H1 (cell line): ENCODE measurements around the gene FNDC5.

Experiments
- ASH2L ChIP-seq: fragments of 200-600, 300-600 bp; sonication (generic); IDR thresholded peaks from one replicate; pipeline ENCODE4 v1.7.1; 2017; ENCODE audit warnings: low read length
- CBX8 ChIP-seq: fragments of 300-800, 300-1000 bp; sonication (generic); IDR thresholded peaks from 2 replicates; pipeline ENCODE4 v1.7.1; 2016; ENCODE audit warnings: low read depth, low read length, borderline replicate concordance
- CEBPB ChIP-seq: IDR thresholded peaks from 2 replicates; pipeline ENCODE4 v1.6.1; 2012; ENCODE audit warnings: low read depth, low read length
- CTCF ChIP-seq, 3 experiments: IDR thresholded peaks; 1 replicate in 2 of 3; 2 replicates in 1 of 3; pipeline versions ENCODE4 v1.5.1 to v1.6.1; 2011; ENCODE audit warnings: low read length in 3 of 3, mild to moderate bottlenecking in 3 of 3, inconsistent platforms in 2 of 3, low read depth in 1 of 3, moderate library complexity in 1 of 3; ENCODE audit not compliant: insufficient read depth in 1 of 3; ENCODE audit errors: control extremely low read depth in 1 of 3
- EZH2 ChIP-seq: fragments of 200-600 bp; sonication (generic); IDR thresholded peaks from 2 replicates; pipeline ENCODE4 v1.7.1; 2012; ENCODE audit warnings: low read depth, mild to moderate bottlenecking, moderate library complexity, low read length, inconsistent platforms; ENCODE audit not compliant: severe bottlenecking
- KDM5A ChIP-seq: fragments of 200-600 bp; IDR thresholded peaks from 2 replicates; pipeline ENCODE4 v1.7.1; 2012; ENCODE audit warnings: mild to moderate bottlenecking, low read length, inconsistent platforms, mixed read lengths
- POLR2A ChIP-seq, 2 experiments: IDR thresholded peaks; 1 replicate in 1 of 2; 2 replicates in 1 of 2; pipeline ENCODE4 v1.6.1; 2011; ENCODE audit warnings: low read depth in 2 of 2, low read length in 2 of 2, mild to moderate bottlenecking in 2 of 2; ENCODE audit errors: control extremely low read depth in 1 of 2
- TAF1 ChIP-seq: IDR thresholded peaks from 2 replicates; pipeline ENCODE4 v1.6.1; 2011; ENCODE audit warnings: mild to moderate bottlenecking, low read depth, low read length
- TEAD4 ChIP-seq: IDR thresholded peaks from 2 replicates; pipeline ENCODE4 v1.6.1; 2012; ENCODE audit warnings: low read depth, low read length, inconsistent platforms, mixed read lengths
- USF2 ChIP-seq: IDR thresholded peaks from 2 replicates; pipeline ENCODE4 v1.6.1; 2011; ENCODE audit warnings: low read length, improper control_type of control experiment

- TF ChIP-seq KDM5A (no peak), CTCF (IDR thresholded peaks at IDR 0.05; ENCODE audit: control extremely low read depth in 1 of 3, insufficient read depth in 1 of 3, low read depth in 1 of 3, low read length in 3 of 3) (no peak), EZH2 (no peak), TEAD4 (no peak), POLR2A (IDR thresholded peaks at IDR 0.05; ENCODE audit: control extremely low read depth in 1 of 2, low read depth in 2 of 2, low read length in 2 of 2) (no peak), USF2 (no peak), ASH2L (no peak), TAF1 (no peak), CEBPB (no peak), CBX8 (no peak)
These were observed 31.3 kb upstream of the FNDC5 start for GRCh38 chr1:32901823-32902534.
